Activated CD4-positive, alpha-beta T cell treated with anti-CD3 and anti-CD28 coated beads for 24 hours (primary cell): ENCODE measurements around the gene CER1.

Experiments
- DNase-seq, 2 donors: peaks; one replicate each; pipeline ENCODE4 v3.0.0-alpha.2; 2020; ENCODE audit warnings: low read depth in 2 of 2

Gene CER1, protein sequence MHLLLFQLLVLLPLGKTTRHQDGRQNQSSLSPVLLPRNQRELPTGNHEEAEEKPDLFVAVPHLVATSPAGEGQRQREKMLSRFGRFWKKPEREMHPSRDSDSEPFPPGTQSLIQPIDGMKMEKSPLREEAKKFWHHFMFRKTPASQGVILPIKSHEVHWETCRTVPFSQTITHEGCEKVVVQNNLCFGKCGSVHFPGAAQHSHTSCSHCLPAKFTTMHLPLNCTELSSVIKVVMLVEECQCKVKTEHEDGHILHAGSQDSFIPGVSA

DNA sequence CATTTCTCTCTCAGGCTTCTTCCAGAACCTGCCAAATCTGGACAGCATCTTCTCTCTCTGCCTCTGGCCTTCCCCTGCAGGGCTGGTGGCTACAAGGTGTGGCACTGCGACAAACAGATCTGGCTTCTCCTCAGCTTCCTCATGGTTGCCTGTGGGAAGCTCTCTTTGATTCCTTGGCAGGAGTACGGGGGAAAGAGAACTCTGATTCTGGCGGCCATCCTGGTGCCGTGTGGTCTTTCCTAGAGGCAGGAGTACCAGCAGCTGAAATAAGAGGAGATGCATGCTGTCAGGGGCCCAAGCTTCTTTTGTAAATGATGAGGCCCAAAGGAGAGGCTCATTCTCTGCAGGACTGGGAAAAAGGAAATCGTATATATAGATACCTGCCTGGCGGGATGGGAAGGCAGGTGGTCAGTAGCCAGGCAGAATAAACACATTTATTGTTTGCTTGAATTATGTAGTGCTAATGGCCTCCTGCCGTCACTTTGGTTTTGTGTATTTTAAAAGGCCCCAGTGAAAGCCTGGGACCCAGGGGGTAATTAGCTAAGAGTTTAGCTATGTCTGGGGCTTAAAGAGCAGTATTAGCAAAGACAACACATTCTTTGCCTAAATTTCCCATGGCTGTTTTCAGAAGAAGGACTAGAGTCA is at the start of gene CER1:
TSS of gene CER1 (minus strand) at position 343 of the 645 bp plus-strand sequence. CDS start at position 282, 61 bp downstream.
- DNase-seq, result no peak

DNA sequence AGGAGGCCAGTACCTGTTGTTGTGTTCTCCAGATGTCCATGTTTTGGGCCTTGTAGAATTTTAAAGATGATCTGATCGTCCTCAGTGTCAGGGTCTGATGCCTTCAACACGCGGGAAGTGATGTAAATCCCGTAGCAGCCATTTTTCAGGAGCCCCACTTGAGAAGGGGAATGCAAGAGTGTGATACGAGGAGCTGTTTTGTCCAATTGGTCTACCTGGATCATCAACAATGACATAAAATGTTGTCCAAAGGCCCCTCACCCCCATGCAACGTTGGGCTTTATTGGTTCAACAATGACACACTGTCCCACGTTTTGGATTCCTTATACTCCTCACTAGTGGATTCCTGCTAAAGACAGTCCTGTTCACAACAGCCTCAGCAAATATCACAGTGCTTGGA is 48.1 kb upstream of the CER1 start:
- no peak for DNase-seq

DNA sequence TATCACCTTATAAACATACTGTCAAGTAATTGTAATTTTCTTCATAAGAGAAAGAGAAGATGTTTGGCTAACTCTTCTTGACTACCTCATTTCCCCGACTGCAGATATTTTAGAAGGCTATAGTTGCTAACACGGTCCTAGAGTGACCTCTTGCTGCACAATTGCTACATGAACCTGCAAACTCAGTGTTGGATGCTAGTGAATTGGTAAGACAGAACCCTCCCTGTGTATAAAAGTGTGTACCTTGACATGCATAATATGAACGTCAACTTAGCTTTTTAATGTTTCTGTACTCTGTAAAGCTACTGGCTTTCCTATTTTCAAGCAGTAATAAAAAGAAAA is 46.7 kb upstream of the CER1 start:
- no peak for DNase-seq

DNA sequence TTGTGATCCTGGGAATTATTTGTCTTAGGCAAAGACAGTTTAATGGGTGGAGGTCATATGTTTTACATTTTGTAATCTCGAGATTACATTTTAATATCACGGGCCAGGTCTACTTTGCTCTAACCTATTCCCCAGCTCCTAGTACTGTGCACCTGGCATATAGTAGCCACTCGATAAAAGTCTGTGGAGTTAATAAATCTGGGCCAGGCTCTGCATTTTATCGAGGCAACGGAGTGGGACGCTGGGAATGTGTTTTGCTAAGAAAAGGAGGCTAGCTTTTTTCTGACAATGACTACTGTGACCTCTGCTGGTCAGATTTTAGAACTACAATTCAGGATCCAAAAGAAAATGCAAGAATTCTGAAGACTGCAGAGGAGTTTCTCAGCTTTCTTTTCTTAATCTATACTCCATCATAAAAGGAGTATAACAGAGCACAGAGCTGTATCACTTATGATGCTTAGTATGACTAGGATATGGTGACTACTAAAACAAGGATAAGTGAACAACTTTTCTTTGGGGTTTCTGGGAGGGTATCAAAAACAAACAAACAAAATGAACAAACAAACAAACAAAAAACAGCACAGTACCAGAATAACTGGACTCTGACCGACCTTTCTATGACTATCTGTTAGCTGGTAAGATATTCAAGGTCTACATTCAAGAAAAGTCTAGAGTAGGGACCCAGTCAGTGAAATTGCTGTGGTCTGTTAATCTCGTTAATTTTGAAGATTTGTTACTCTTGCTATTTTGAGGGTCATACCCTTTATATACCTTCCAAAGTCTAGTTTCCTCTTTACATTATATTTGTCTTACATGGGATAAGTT is 46.1 kb upstream of the CER1 start:
- no peak for DNase-seq

DNA sequence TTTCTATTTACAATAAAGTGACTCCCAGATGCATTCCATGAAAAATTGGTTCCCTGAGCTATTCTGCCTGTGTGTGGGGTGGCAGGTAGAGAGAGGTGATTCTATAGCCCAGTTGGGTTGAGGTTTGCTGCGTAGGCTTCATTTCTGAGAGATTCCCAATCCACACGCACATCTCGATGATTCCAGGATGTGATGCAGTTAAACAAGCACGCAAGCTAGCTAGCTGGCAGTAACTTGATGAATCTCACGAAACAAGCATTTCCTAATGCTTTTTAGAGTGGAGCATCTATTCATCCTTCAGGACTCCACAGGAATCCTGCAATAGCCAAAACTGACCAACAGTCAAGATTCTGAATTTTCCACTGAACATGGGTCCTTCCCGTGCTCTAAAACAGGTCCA is 43.8 kb upstream of the CER1 start:
- DNase-seq, result no peak

DNA sequence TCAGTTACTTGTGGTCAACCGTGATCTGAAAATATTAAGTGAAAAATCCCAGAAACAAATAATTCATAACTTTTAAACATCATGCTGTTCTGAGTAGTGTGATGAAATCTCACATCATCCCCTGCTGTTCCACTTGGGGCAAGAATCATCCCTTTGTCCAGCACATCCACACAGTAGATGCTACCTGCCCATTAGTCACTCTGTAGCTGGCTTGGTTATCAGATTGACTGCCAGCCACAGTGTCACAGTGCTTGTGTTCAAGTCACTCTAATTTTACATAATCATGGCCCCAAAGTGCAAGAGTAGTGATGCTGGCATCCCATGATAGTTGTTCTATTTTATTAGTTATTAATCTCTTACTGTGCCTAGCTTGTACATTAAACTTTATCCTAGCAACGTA is 39.1 kb upstream of the CER1 start:
- DNase-seq, result no peak

DNA sequence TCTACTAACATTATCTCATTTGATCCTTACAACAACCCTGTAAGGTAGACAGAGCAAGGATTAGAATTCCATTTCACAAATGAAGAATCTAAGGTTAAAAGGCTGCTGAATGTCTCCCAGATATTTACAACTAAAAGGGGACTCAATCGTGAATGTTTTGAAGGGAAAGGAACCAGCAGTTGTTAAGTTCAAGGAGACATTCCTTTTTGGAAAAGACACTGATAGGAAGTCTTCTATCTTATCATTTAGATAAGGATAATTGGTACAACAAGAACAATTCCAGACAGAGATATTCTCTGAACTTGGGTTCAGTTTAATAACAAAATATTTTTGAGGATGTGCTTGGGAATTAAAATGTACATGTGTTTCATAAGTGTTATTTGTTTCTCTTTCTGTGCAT is 37.5 kb upstream of the CER1 start:
- no peak for DNase-seq

DNA sequence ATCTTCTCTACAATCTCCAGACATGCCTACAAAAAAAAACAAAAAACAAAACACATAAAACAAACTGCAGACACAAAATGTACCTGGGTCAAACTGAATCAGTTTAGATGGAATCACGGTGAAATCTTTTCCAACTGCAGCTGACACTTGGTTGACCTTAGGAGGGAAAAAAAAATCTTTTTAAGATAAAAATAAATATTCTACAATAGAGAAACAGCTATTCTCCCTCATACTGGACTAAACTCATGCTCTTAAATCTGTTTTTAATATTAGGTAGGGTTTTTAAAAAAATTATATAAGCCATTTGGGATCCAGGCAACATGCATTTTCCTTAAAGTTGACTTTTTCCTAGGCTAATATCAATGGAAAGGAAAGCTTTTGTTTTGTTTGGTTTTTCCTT is 33.8 kb upstream of the CER1 start:
- DNase-seq, result no peak

DNA sequence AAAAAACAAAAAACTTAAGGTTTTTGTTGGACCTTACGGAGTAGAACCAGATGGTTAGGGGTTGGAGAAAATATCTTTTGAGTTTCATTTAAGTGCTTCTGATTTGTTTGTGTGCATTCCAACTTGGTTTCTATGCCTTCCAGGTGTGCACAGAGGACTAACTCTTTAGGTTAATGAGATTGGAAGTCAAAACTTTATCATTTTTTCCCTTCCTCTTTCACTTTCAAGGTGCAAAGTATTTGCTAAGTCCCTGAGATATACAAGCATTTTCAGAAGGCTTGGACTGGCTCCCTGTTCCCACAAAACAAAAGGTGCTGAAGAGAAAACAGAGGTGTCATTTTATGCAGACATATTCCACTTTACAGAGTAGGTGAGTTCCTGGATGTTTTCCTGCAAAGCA is 30.3 kb upstream of the CER1 start:
- no peak for DNase-seq

DNA sequence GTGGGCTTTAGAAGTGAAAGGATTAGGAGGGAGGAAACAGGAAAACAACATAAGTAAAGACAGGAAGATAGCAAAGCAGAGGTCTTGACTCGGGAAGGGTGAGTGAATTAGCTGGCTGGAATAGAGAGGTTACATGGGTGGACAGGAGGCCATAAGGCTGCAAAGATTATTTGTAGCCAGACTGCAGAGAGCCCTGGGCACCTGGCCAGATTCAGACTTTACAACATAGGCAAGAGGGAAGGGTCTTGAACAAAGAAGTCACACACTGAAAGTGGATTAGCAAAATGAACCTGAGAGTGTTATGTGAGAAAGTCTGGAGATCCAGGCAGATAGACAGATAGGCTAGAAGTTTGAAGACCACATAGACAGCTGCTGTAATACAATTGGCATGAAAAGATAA is 29.7 kb upstream of the CER1 start:
- DNase-seq, result no peak

DNA sequence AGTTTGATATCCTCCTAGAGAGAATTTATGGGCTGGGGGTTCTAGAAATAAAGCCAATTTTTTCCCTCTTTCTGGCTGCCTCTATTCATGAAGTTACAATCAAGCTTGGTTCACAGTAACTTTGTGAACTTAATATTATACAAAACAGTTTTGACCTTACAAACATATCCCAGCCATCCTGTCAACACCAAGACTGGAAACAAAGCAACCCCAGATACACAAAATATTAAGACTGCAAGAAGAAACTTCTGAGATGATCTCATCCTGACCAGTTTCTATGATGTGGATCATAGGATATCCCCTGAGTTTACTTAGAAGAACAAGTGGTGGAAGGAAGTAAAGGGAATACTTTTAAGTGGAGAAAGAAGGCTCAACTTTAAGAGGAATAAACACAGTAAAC is 28.3 kb upstream of the CER1 start:
- no peak for DNase-seq

DNA sequence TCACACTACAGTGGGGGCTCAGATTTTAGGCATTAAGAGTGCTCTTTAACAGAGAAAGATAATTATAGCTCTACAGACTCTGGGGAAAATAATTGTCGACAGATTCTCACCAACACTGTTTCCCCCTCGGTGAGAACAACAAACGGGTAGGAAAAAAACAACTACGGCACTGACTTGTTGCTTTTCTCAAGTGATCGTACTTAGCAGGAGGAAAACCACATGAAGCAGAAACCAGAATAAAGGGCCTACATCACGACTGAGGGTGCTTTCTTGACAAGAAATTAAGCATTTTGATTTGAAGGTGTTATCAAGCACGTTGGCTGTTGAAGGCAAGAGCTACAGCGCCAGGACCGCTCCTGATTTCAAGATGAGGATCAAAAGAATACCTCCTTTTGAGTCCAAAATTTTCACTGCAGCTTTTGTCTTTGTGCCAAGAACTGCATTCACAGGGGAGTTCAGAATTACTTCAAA is 27.2 kb upstream of the CER1 start:
- no peak for DNase-seq

DNA sequence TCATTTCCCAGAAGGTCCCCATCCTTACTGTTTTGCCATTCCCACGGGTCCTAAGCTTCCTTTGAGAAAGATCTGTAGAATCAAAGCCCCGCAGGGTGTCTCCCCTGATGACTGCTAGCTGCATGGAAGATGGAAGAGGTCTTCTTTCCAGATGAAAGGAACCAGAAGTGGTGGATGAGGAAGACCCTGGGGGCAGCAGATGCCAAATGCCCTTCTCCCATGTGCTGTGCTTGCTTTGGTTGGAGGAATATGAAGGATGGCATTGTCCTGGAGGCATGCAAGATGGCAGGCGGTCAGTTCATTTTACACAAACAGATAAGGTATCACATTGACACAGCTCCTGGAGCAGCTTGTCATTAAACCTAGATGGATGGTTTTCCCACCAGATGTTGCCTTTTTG is 25.8 kb upstream of the CER1 start:
- DNase-seq, result no peak

DNA sequence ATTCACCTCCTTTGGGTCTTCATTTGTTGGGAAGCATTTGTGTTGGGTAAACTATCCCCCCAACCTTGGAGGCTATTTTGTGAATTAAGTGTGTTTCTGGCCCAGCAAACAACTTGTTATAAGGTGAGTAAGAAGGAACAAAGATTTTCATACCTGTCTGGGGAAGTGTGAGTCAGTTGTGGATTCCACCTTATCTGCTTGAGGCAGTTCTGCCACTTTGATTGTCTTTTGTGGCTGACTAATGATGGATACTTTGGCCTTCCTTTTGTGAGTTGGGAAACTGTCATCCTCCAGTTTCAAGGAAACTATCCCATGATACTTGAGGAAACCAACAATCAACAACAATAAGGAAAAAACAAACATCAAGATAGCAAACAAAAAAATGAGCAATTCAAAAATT is 24.6 kb upstream of the CER1 start:
- no peak for DNase-seq

DNA sequence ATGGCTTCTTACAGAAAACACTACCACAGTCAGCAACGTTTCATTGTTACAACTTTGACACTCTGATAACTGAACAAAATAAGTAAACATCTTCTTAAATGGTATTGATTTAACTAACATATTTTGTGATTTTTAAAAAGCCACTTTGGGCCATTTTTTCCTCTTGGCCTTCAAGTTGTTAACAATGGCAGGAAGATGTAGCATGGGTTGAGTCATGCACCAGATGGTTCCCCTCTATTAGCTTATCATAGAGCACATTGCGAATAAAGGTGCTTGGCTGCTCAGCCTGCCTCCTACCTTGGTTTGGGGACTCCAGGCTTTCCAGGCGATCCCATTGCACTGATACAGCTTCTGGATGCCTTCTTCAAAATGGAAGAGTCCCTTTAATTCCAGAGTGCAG is 24.1 kb upstream of the CER1 start:
- DNase-seq, result no peak

DNA sequence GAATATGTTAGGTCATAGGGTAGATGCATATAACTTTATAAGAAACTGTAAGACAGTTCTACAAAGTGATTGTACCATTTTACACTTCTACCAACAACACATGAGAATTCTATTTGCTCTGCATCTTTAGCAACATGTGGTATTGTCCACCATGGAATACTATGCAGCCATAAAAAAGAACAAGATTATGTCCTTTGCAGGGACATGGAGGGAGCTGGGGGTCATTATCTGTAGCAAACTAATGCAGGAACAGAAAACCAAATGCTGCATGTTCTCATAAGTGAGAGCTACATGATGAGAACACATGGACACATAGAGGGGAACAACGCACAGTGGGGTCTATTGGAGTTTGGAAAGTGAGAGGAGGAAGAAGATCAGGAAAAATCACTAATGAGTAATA is 22.2 kb upstream of the CER1 start:
- no peak for DNase-seq

DNA sequence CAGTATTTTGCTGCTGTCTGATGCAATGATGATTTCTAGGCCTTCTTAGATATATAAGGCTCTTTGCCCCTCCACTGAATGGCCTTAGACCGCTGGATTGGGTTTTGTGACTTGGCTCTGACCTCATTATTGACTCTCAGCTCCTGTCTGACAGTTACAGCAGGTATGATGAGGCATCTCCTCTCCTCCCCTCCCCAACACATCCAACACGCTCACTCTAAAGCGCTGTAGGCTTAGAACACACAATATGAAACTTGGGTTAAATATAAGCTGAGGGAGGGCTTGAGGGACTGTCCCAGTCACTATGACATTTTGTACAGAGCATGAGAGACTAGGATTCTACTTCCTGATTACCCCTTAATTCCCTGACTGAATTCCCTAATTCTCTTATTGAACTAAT is 18.8 kb upstream of the CER1 start:
- no peak for DNase-seq

DNA sequence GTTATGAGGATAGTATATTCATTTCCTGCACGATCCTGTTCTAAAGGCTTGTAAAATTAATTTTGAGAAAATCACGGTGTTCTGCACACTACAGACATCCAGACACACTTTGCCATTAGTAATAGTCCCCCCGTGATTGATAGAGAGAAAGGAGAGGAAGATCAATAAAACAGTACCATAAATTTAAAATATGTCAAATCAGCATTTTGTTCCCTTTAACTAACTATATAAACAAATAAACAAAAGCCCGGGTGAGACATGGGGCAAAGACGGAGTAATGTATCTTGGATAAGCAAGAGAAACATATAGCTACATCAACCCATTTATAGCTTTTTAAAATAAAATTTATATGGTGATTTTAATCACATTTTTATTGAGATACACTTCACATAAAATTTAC is 10.6 kb upstream of the CER1 start:
- no peak for DNase-seq

DNA sequence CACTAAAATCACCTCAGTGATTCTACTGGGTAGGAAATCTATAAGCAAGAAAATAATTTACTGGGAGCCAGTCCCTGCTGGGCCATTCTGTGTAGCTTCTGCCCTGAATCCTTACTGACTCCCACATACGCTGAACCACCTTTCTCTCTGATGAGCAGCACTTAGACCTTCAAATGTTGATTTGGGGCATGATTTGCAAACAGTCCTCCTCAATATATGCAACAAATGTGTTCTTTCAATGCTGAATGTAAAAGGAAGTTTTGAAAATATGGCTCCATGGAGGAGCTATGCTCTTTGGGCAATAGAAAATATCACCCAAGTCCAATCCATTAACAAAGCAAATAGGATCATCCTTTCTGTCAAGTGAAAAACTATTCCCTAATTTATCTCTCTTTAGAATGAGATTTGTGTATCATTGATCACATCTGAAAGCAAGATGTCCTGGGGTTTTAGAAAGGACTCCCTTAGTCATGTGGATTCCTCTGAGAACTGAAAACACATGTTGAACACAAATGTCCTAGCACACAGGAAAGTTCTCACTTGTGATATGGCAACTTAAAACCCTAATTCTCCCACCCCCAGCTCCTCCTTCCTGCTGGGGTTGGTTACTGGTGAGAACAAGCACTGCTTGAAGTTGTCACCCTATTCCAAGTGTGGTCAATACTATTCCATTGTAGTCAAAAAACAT is 8.9 kb upstream of the CER1 start:
- no peak for DNase-seq

DNA sequence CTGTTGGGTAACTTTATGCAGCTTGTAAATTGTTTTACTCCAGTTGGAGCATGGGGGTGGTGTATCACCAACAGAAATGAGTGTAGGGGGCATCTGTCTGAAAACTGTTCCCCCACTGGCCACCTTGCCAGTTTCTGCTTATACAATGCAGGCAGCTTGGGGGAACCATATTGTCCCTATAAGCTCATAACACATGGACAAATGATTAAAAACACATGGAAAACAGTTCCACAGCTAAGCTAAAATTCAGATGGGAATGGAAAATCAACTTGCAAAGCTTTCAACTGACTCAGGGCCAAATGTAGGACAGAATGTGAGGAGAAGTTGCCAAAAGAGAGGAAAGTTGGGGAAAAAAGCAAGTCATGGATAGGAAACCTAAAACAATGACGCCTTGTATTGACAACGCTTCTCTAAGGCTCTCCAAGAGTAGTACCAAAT is 7.9 kb upstream of the CER1 start:
- DNase-seq, result no peak

DNA sequence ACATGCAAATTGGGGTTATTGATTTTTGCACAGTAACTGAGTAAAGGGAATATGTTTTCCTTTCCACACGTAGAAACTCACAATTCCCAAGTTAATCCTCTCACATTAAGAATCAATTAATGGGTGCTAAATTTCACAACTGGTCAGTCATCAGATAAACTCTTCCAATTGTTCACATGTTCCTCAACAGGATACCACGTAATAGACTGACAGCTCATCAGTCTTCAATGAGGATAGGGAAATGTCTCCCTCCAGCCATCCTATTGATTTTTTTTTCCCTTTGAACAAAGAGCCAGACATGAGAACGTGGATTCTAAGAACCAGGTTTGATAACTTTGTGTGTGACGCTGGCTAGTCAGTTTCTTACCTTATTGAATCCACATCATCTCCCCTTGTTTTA is 768 bp upstream of the CER1 start:
- DNase-seq, result no peak

DNA sequence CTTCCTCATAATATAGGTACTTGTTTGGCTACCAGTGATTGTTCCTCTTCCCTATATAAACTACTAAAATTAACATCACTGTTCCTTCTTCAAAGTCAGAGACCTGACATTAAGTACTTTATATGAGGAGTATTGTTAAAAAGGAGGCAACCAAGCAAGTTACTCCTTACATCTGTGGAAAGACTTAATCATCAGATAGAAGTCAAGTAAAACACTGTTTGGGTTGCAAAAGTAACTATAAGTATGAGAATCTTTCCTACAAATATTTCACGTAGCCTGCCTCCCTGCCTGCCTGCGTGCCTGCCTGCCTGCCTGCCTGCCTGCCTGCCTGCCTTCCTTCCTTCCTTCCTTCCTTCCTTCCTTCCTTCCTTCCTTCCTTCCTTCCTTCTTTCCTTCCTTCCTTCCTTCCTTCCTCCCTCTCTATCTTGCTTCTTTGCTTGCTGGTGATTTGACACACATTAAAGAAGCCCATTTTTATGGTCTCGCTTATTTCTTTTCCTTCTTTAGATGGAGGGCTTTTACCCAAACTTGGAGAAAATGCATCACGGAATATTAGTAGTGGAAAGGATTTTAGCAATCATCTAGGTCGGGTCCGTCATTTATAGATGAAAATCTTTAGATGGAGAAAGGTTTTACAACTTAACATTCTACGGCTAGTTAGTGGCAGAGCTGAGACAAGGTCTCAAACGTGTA is 3.2 kb downstream of the CER1 start:
- DNase-seq, result no peak
